Prostate gland (tissue), 2 donors: ENCODE data around the gene FABP2. TPM values are rescaled to one million over a fixed set of nuclear protein-coding genes. Genes with fewer than 3 reads are reported as not detected.

Experiments
- DNase-seq: peaks from one replicate; pipeline ENCODE4 v3.0.0-alpha.2; 2019; ENCODE audit warnings: low spot score
- H3K27ac ChIP-seq, 2 donors: fragments of 200-600 bp; sonication (generic); 2 replicates each; pipeline ENCODE4 v1.5.1; 2017 to 2019
- H3K27me3 ChIP-seq: fragments of 200-600 bp; sonication (generic); replicated peaks from 2 replicates; pipeline ENCODE4 v1.5.1; 2019; ENCODE audit not compliant: insufficient read depth
- H3K36me3 ChIP-seq, 2 donors: fragments of 200-600 bp; sonication (generic); 1 replicate in 1 of 2; 2 replicates in 1 of 2; pipeline versions ENCODE4 v1.5.1 to v1.8.1; 2017 to 2019
- H3K4me1 ChIP-seq: fragments of 200-600 bp; sonication (generic); replicated peaks from 2 replicates; pipeline ENCODE4 v1.5.1; 2019
- H3K4me3 ChIP-seq, 2 donors: fragments of 200-600 bp; sonication (generic); 2 replicates each; pipeline ENCODE4 v1.5.1; 2017 to 2019
- H3K9me3 ChIP-seq: fragments of 200-600 bp; sonication (generic); 2 replicates; pipeline ENCODE4 v1.5.1; 2017
- POLR2A ChIP-seq: fragments of 450-650 bp; IDR thresholded peaks from one replicate; pipeline ENCODE4 v1.6.1; 2016; ENCODE audit warnings: antibody characterized with exemption, mild to moderate bottlenecking
- POLR2AphosphoS5 ChIP-seq: sonication (generic); formaldehyde crosslinking; IDR thresholded peaks from one replicate; pipeline ENCODE4 v1.6.1; 2017; ENCODE audit warnings: antibody characterized with exemption
- WGBS: methylation state at CpG from one replicate; pipeline ENCODE4 v1.1.5; 2018; 5-methylcytosine and 5-hydroxymethylcytosine counted together
- intact Hi-C: fragments of 100-400 bp; cut with DNase I; formaldehyde crosslinking; loops from one replicate; pipeline ENCODE4 v1.14.2; 2022
- total RNA-seq, 2 donors: library from RNA; depleted of rRNA; stranded (reverse); fragments of >200 nt; gene quantifications; one replicate each; pipeline ENCODE4 v1.1.0, GENCODE V29; 2016
- TF ChIP-seq, protein P1 (sequence below), 4 experiments: fragments of 200-600 bp in 2 of 4; fragments of 450-650 bp in 2 of 4; sonication (generic) in 2 of 4; IDR thresholded peaks; 1 replicate in 3 of 4; 2 replicates in 1 of 4; pipeline ENCODE4 v1.5.1; 2016 to 2019; ENCODE audit warnings: antibody characterized with exemption in 4 of 4, mild to moderate bottlenecking in 2 of 4, moderate library complexity in 2 of 4

Gene FABP2
- total RNA-seq, 2 donors from 2014 or later, result not detected

- DNase-seq, result no peak
- Histone ChIP-seq H3K27ac (no peak overlapping the region), H3K36me3 (no peaks in the 10 kb centered on the region), H3K4me3 (no peak overlapping the region), H3K9me3 (no peaks in the 10 kb centered on the region), H3K27me3 (no peaks in the 10 kb centered on the region), H3K4me1 (no peaks in the 10 kb centered on the region)
- intact Hi-C loops, result no loop called here
- TF ChIP-seq, protein P1, sequence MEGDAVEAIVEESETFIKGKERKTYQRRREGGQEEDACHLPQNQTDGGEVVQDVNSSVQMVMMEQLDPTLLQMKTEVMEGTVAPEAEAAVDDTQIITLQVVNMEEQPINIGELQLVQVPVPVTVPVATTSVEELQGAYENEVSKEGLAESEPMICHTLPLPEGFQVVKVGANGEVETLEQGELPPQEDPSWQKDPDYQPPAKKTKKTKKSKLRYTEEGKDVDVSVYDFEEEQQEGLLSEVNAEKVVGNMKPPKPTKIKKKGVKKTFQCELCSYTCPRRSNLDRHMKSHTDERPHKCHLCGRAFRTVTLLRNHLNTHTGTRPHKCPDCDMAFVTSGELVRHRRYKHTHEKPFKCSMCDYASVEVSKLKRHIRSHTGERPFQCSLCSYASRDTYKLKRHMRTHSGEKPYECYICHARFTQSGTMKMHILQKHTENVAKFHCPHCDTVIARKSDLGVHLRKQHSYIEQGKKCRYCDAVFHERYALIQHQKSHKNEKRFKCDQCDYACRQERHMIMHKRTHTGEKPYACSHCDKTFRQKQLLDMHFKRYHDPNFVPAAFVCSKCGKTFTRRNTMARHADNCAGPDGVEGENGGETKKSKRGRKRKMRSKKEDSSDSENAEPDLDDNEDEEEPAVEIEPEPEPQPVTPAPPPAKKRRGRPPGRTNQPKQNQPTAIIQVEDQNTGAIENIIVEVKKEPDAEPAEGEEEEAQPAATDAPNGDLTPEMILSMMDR (IDR thresholded peaks at IDR 0.05), result no peak
- no peak for TF ChIP-seq POLR2A
- TF ChIP-seq POLR2AphosphoS5, result no peak
These were observed 14.3 kb downstream of the FABP2 start for GRCh38 chr4:119307606-119308005.

DNA sequence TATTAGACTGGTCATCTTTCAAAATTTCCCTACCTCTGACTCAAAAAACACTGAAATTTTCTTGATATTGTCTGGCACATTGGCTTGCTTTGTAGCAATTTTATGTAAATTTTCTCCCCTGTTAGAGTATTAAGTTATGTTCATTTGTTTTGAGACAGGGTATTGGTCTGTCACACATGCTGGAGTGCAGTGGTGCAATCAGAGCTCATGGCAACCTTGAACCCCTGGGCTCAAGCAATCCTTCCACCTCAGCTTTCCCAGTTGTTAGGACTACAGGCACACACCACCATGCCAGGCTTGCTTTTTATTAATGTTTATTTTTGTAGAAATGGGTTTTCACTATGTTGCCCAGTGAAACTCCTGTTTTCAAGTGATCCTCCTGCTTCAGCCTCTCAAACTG lies 17.5 kb downstream of the FABP2 start:
- TF ChIP-seq POLR2AphosphoS5, result no peak

GRCh38 chr4:119303587-119304305 lies 18.2 kb downstream of the FABP2 start:
- DNase-seq, result no peak
- TF ChIP-seq POLR2AphosphoS5, result no peak
- TF ChIP-seq, protein P1 (IDR thresholded peaks at IDR 0.05), result no peak
- TF ChIP-seq POLR2A, result no peak
- no peak overlapping the region for H3K27ac ChIP-seq
- H3K4me1 ChIP-seq, result no peaks in the 10 kb centered on the region
- intact Hi-C loops, result no loop called here
- no peaks in the 10 kb centered on the region for H3K27me3 ChIP-seq
- H3K36me3 ChIP-seq, result no peaks in the 10 kb centered on the region
- WGBS, result 85% methylated on average over 5 of the region's 5 CpGs
- H3K4me3 ChIP-seq, result no peak overlapping the region
- H3K9me3 ChIP-seq, result no peaks in the 10 kb centered on the region

More for the DNA sequence above, 17.5 kb downstream of the FABP2 start:
- intact Hi-C loops, result no loop called here
- no peaks in the 10 kb centered on the region for H3K36me3 ChIP-seq
- no peaks in the 10 kb centered on the region for H3K27me3 ChIP-seq
- no peaks in the 10 kb centered on the region for H3K4me1 ChIP-seq
- H3K9me3 ChIP-seq, result no peaks in the 10 kb centered on the region
- DNase-seq, result no peak
- H3K4me3 ChIP-seq, result no peak overlapping the region
- H3K27ac ChIP-seq, result no peak overlapping the region

GRCh38 chr4:119302073-119302832 lies 19.7 kb downstream of the FABP2 start:
- Histone ChIP-seq H3K27ac (no peak overlapping the region), H3K27me3 (no peaks in the 10 kb centered on the region), H3K36me3 (no peaks in the 10 kb centered on the region), H3K4me3 (no peak overlapping the region), H3K4me1 (peaks cover 6% of the 10 kb centered on the region), H3K9me3 (no peaks in the 10 kb centered on the region)
- no peak for DNase-seq
- 50% methylated on average over 5 of the region's 5 CpGs for WGBS
- intact Hi-C loops, result no loop called here
- TF ChIP-seq POLR2A, result no peak
- TF ChIP-seq, protein P1 (IDR thresholded peaks at IDR 0.05), result no peak
- TF ChIP-seq POLR2AphosphoS5, result peak; percentile 26

DNA sequence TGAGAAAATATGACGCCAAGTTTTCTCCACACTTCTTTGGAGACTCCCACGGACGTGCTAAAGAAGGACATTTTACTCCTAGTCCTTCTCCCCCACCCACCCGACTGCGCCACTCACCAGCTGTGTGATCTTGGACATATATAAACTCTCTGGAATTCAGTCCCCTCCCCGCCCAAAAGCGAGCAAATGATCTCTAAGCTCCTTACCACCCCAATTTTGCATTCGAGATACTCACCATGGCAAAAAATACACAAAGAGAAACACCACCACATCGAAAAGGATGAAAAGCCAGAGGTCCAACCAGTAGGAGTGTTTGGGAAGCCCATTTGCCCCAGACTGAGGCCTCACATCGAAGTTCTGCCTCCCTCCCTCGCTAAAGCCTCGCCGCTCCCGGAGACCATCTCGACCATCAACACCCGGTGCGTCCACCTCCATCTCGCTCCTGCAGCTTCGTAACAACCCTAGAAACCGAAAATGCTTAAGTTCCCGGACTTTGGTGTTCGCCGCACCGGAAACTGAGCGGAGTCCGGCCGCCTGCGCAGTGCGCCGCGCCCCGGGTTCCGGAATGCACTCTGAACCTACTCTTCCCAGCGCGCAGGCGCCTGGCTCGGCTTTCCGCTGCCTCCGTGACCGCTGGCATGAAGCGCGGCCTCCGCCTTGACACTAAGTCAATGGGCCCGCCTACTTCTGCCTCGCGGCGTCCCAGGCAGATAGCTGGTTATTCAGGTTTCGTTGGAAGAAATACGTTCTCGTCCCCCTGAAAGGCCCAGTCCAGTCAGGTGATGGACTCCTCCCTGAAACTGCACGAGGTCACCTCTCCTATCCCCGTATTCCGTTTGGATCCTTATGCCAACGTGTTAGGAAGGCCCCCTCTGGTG lies 21.6 kb downstream of the FABP2 start:
- under 1% methylated on average over 54 of the region's 54 CpGs for WGBS
- H3K27ac ChIP-seq, result peak overlapping the region; percentile 84 to 93
- TF ChIP-seq, protein P1 (IDR thresholded peaks at IDR 0.05), result peak in 2 of 4 experiments; percentile 2 to 13
- peak; percentile 89 for TF ChIP-seq POLR2A
- TF ChIP-seq POLR2AphosphoS5, result peak; percentile 95
- no peaks in the 10 kb centered on the region for H3K9me3 ChIP-seq
- peaks cover 6% of the 10 kb centered on the region for H3K4me1 ChIP-seq
- peak overlapping the region; percentile 57 to 69 for H3K4me3 ChIP-seq
- no peaks in the 10 kb centered on the region for H3K36me3 ChIP-seq
- DNase-seq, result peak; percentile 96
- intact Hi-C loops, result no loop called here
- H3K27me3 ChIP-seq, result no peaks in the 10 kb centered on the region
